Endodermal cell (in vitro differentiated cells): ENCODE data around the gene TTC29. TPM values are rescaled to one million over a fixed set of nuclear protein-coding genes. Genes with fewer than 3 reads are reported as not detected.

ENCODE experiments used
- DNase-seq: peaks from one replicate; pipeline ENCODE4 v3.0.0-alpha.2; 2017
- H3K27ac ChIP-seq: 2 replicates; pipeline ENCODE4 v1.5.1; 2013; ENCODE audit warnings: mild to moderate bottlenecking, low read depth, low read length, moderate library complexity
- H3K27me3 ChIP-seq: 2 replicates; pipeline ENCODE4 v1.6.1; 2013; ENCODE audit warnings: mild to moderate bottlenecking, low read length, moderate library complexity; ENCODE audit not compliant: insufficient read depth, control insufficient read depth, poor library complexity, severe bottlenecking
- H3K36me3 ChIP-seq: 2 replicates; pipeline ENCODE4 v1.7.0; 2013; ENCODE audit warnings: mild to moderate bottlenecking, low read length, moderate library complexity; ENCODE audit not compliant: control insufficient read depth, insufficient read depth
- H3K4me1 ChIP-seq: one replicate; pipeline ENCODE4 v1.7.0; 2013; ENCODE audit warnings: low read length; ENCODE audit not compliant: control insufficient read depth, insufficient read depth
- H3K4me3 ChIP-seq: 2 replicates; pipeline ENCODE4 v1.5.1; 2013; ENCODE audit warnings: mild to moderate bottlenecking, low read length, moderate library complexity
- H3K9ac ChIP-seq: 2 replicates; pipeline ENCODE4 v1.6.1; 2013; ENCODE audit warnings: mild to moderate bottlenecking, low read length, moderate library complexity; ENCODE audit not compliant: poor library complexity, severe bottlenecking; ENCODE audit errors: extremely low read depth
- H3K9me3 ChIP-seq: 2 replicates; pipeline ENCODE4 v1.6.1; 2013; ENCODE audit warnings: mild to moderate bottlenecking, low read length, moderate library complexity; ENCODE audit not compliant: control insufficient read depth
- H3K27ac Mint-ChIP-seq: 2 replicates; pipeline ENCODE4 v1.8.0; 2020; ENCODE audit warnings: mixed read lengths
- H3K27me3 Mint-ChIP-seq: 2 replicates; pipeline ENCODE4 v1.8.0; 2021; ENCODE audit warnings: mild to moderate bottlenecking, mixed read lengths; ENCODE audit not compliant: insufficient read depth
- H3K36me3 Mint-ChIP-seq: 2 replicates; pipeline ENCODE4 v1.8.0; 2020; ENCODE audit warnings: low read depth, mixed read lengths
- H3K4me1 Mint-ChIP-seq: 2 replicates; pipeline ENCODE4 v1.8.0; 2020; ENCODE audit warnings: mixed read lengths
- H3K4me3 Mint-ChIP-seq: 2 replicates; pipeline ENCODE4 v1.8.0; 2020; ENCODE audit warnings: mild to moderate bottlenecking, moderate library complexity, mixed read lengths
- H3K9me3 Mint-ChIP-seq: 2 replicates; pipeline ENCODE4 v1.8.0; 2020; ENCODE audit warnings: mild to moderate bottlenecking, mixed read lengths
- CTCF ChIP-seq: fragments of 200-600 bp; sonication (generic); conservative IDR thresholded peaks from 2 replicates; pipeline ENCODE4 v1.5.0; 2021; ENCODE audit warnings: antibody characterized with exemption, mild to moderate bottlenecking
- WGBS, 2 experiments: methylation state at CpG; one replicate each; pipeline versions ENCODE4 v1.1.5 to v1.1.7; 2013; ENCODE audit warnings: missing lambda C conversion rate in 2 of 2, mixed read lengths in 1 of 2; ENCODE audit not compliant: insufficient coverage in 1 of 2, insufficient read length in 1 of 2; 5-methylcytosine and 5-hydroxymethylcytosine counted together
- total RNA-seq, 2 donors: library from RNA; stranded (reverse); fragmentation: NEBNext Ultra II Directional in 1 of 2; extraction: Animal tissue kit (Norgen Biotek cat#: 25700) in 1 of 2; gene quantifications; 2 replicates in 1 of 2; 3 replicates in 1 of 2; pipeline ENCODE4 v1.2.1, GENCODE V29; 2021

TTC29 gene
- total RNA-seq, 2 donors from 2014 or later = 2.7 to 6.5 TPM

DNA sequence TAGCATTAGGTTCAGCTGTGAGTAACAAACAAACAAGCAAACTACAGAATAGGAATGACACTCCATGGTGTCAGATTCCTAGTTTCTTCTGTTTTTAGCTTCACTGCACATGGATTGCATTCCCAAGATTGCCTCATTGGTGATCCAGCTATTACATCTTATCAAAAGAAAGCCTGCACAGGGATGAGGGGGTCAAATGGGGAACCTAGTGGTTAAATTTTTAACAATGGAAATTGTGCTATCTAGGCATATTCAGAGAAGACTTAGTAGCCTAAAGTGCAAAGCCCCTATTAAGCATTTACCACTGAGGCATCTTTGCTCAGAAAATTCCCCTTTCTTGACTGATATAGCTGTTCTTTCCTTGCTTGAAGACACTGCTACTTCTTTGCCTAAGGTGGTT, 3.9 kb upstream of the TTC29 start:
- Mint-ChIP-seq H3K4me1 (peaks cover 31% of the 10 kb centered on the region), H3K9me3 (no peaks in the 10 kb centered on the region), H3K4me3 (no peak overlapping the region), H3K27me3 (peaks cover 12% of the 10 kb centered on the region), H3K27ac (no peak overlapping the region), H3K36me3 (no peaks in the 10 kb centered on the region)
- no peaks in the 10 kb centered on the region for H3K4me1 ChIP-seq
- no peaks in the 10 kb centered on the region for H3K36me3 ChIP-seq
- DNase-seq = no peak
- H3K27me3 ChIP-seq = peaks cover 7% of the 10 kb centered on the region
- no peak overlapping the region for H3K4me3 ChIP-seq
- no peak overlapping the region for H3K27ac ChIP-seq
- H3K9ac ChIP-seq = no peak overlapping the region
- H3K9me3 ChIP-seq = no peaks in the 10 kb centered on the region
- TF ChIP-seq CTCF = no peak

- peak; percentile 67 for DNase-seq
- no peaks in the 10 kb centered on the region for H3K36me3 ChIP-seq
- H3K27ac Mint-ChIP-seq = no peak overlapping the region
- H3K4me1 Mint-ChIP-seq = peaks cover 35% of the 10 kb centered on the region
- H3K4me1 ChIP-seq = no peaks in the 10 kb centered on the region
- no peak for TF ChIP-seq CTCF
- WGBS, 2 experiments = 60% methylated on average over 3 of the region's 3 CpGs
- no peaks in the 10 kb centered on the region for H3K9me3 ChIP-seq
- no peak overlapping the region for H3K9ac ChIP-seq
- peaks cover 7% of the 10 kb centered on the region for H3K27me3 ChIP-seq
- no peak overlapping the region for H3K27ac ChIP-seq
- H3K36me3 Mint-ChIP-seq = peaks cover 2% of the 10 kb centered on the region
- peak overlapping the region; percentile 73 for H3K4me3 Mint-ChIP-seq
- no peaks in the 10 kb centered on the region for H3K9me3 Mint-ChIP-seq
- H3K4me3 ChIP-seq = no peak overlapping the region
- peaks cover 17% of the 10 kb centered on the region for H3K27me3 Mint-ChIP-seq
These were observed 1.8 kb downstream of the TTC29 start for GRCh38 chr4:146943691-146944375.

DNA sequence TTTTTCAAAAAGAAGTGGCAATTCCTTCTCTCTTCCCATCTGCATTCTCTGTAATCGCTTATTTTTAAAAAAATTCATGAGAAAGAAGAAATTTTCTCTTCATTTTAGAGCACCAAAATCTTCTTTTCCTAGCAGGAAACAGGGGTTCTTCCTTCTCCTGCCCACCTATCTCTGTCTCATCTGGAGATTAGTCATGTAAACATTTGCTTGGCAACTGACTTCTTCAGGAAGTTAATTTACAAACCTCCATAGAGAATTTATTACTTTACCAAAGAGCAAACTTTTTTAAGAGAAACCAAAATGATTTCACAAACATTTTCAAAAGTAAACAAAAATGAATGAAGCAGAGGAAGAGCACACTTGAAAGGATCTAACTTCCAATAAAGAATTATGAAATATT, 13.5 kb downstream of the TTC29 start:
- WGBS, 2 experiments = 83 to 85% methylated on average over 1 of the region's 1 CpG
- H3K4me1 Mint-ChIP-seq = peaks cover 6% of the 10 kb centered on the region
- no peaks in the 10 kb centered on the region for H3K36me3 Mint-ChIP-seq
- no peak for DNase-seq
- H3K27me3 Mint-ChIP-seq = no peaks in the 10 kb centered on the region
- no peak overlapping the region for H3K4me3 Mint-ChIP-seq
- no peak for TF ChIP-seq CTCF
- Histone ChIP-seq H3K4me1 (peaks cover 3% of the 10 kb centered on the region), H3K9me3 (no peaks in the 10 kb centered on the region), H3K27ac (no peak overlapping the region), H3K27me3 (no peaks in the 10 kb centered on the region), H3K4me3 (no peak overlapping the region), H3K9ac (no peak overlapping the region), H3K36me3 (no peaks in the 10 kb centered on the region)
- H3K9me3 Mint-ChIP-seq = no peaks in the 10 kb centered on the region
- H3K27ac Mint-ChIP-seq = no peak overlapping the region
